ENCODE data around the gene WIZ.

- TF ChIP-seq, protein P1, sequence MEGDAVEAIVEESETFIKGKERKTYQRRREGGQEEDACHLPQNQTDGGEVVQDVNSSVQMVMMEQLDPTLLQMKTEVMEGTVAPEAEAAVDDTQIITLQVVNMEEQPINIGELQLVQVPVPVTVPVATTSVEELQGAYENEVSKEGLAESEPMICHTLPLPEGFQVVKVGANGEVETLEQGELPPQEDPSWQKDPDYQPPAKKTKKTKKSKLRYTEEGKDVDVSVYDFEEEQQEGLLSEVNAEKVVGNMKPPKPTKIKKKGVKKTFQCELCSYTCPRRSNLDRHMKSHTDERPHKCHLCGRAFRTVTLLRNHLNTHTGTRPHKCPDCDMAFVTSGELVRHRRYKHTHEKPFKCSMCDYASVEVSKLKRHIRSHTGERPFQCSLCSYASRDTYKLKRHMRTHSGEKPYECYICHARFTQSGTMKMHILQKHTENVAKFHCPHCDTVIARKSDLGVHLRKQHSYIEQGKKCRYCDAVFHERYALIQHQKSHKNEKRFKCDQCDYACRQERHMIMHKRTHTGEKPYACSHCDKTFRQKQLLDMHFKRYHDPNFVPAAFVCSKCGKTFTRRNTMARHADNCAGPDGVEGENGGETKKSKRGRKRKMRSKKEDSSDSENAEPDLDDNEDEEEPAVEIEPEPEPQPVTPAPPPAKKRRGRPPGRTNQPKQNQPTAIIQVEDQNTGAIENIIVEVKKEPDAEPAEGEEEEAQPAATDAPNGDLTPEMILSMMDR (IDR thresholded peaks at IDR 0.05; ENCODE audit: low read depth, low read length, poor library complexity, severe bottlenecking), result no peak
- no peak for TF ChIP-seq EZH2phosphoT487 (IDR thresholded peaks at IDR 0.05; ENCODE audit: borderline replicate concordance, low read length)
Measured at GRCh38 chr19:15430526-15431120, 19.1 kb downstream of the WIZ start.

All from DOHH2 (cell line).